NOMO-1 (cell line): ENCODE measurements around the gene PPP2R2C.

ENCODE experiments used
- DNase-seq, 2 experiments: peaks; one replicate each; lab custom pipeline; 2025; ENCODE audit not compliant: unreplicated experiment in 2 of 2; lab: John Stamatoyannopoulos, UW

PPP2R2C gene

GRCh38 chr4:6426571-6427438 lies 45.6 kb downstream of the PPP2R2C start:
- DNase-seq, result no peak

GRCh38 chr4:6425911-6426310 lies 46.5 kb downstream of the PPP2R2C start:
- no peak for DNase-seq

- no peak for DNase-seq
These were observed 47.1 kb downstream of the PPP2R2C start for GRCh38 chr4:6425336-6425735.

GRCh38 chr4:6424425-6424824 lies 48.0 kb downstream of the PPP2R2C start:
- DNase-seq, result no peak

- DNase-seq, result peak in 1 of 2 experiments; percentile 5
These were observed 48.8 kb downstream of the PPP2R2C start for GRCh38 chr4:6423575-6423974.

GRCh38 chr4:6422866-6423265 lies 49.5 kb downstream of the PPP2R2C start:
- DNase-seq, result no peak

- no peak for DNase-seq
These were observed 50.3 kb downstream of the PPP2R2C start for GRCh38 chr4:6422105-6422504.

GRCh38 chr4:6421397-6421796 lies 51.0 kb downstream of the PPP2R2C start:
- no peak for DNase-seq

- no peak for DNase-seq
These were observed 51.4 kb downstream of the PPP2R2C start for GRCh38 chr4:6420972-6421371.

- DNase-seq, result no peak
These were observed 52.4 kb downstream of the PPP2R2C start for GRCh38 chr4:6420036-6420435.

GRCh38 chr4:6419452-6420028 lies 52.9 kb downstream of the PPP2R2C start:
- no peak for DNase-seq

GRCh38 chr4:6418193-6418755 lies 54.1 kb downstream of the PPP2R2C start:
- no peak for DNase-seq

GRCh38 chr4:6417516-6418050 lies 54.8 kb downstream of the PPP2R2C start:
- DNase-seq, result no peak

- no peak for DNase-seq
These were observed 55.7 kb downstream of the PPP2R2C start for GRCh38 chr4:6416518-6417286.

GRCh38 chr4:6415031-6415705 lies 57.2 kb downstream of the PPP2R2C start:
- DNase-seq, result no peak

- no peak for DNase-seq
These were observed 57.8 kb downstream of the PPP2R2C start for GRCh38 chr4:6414578-6414977.

- DNase-seq, result no peak
These were observed 61.8 kb downstream of the PPP2R2C start for GRCh38 chr4:6410664-6411063.

GRCh38 chr4:6410068-6410467 lies 62.3 kb downstream of the PPP2R2C start:
- DNase-seq, result no peak

- DNase-seq, result no peak
These were observed 63.0 kb downstream of the PPP2R2C start for GRCh38 chr4:6409381-6409780.

GRCh38 chr4:6408263-6408662 lies 64.2 kb downstream of the PPP2R2C start:
- DNase-seq, result no peak

GRCh38 chr4:6405397-6405706 lies 67.1 kb downstream of the PPP2R2C start:
- DNase-seq, result no peak
